ENCODE results near the gene NDE1. TPM values are rescaled to one million over a fixed set of nuclear protein-coding genes. Genes with fewer than 3 reads are reported as not detected.
"Not testable (repeated sequence)": the region's sequence is repeated elsewhere in the genome, so short reads cannot be mapped to it uniquely, and the experiment has no call there.

The NDE1 gene
- total and polyA plus RNA-seq, 4 donors = 2.5 to 17.3 (median 4.4) TPM

- Histone ChIP-seq H3K36me3 (ENCODE audit: control insufficient read depth in 4 of 4, insufficient read depth in 3 of 4, low read depth in 1 of 4, low read length in 3 of 4) (peaks cover 4 to 7% (median 5%) of the 10 kb centered on the region in 4 donors), H3K9ac (ENCODE audit: low read depth in 1 of 2, low read length in 2 of 2) (no peak overlapping the region), H3K4me1 (ENCODE audit: control insufficient read depth in 4 of 4, insufficient read depth in 4 of 4, low read length in 3 of 4) (peaks cover 4 to 15% (median 13%) of the 10 kb centered on the region in 4 donors), H3K27ac (ENCODE audit: low read depth in 1 of 2, low read length in 2 of 2) (peak overlapping the region in 1 of 2 donors; percentile 97), H3K4me3 (ENCODE audit: low read depth in 1 of 3, low read length in 3 of 3) (no peak overlapping the region), H3K27me3 (ENCODE audit: control insufficient read depth in 4 of 4, insufficient read depth in 4 of 4, low read length in 3 of 4) (no peaks in the 10 kb centered on the region), H3K9me3 (ENCODE audit: control insufficient read depth in 4 of 4, low read length in 3 of 4) (no peaks in the 10 kb centered on the region)
- no peak for DNase-seq (ENCODE audit: low spot score)
- TF ChIP-seq FOXA2 (IDR thresholded peaks at IDR 0.05) (no peak), TAF1 (conservative IDR thresholded peaks at IDR 0.05) (no peak), EGR1 (IDR thresholded peaks at IDR 0.05; ENCODE audit: low read depth in 2 of 2) (no peak), SP1 (IDR thresholded peaks at IDR 0.05) (no peak), MAX (IDR thresholded peaks at IDR 0.05) (no peak), JUND (IDR thresholded peaks at IDR 0.05) (no peak), HNF4G (IDR thresholded peaks at IDR 0.05) (no peak), RAD21 (IDR thresholded peaks at IDR 0.05) (no peak), ZBTB33 (IDR thresholded peaks at IDR 0.05) (no peak), HNF4A (conservative IDR thresholded peaks at IDR 0.05) (no peak), RXRA (IDR thresholded peaks at IDR 0.05) (no peak), REST (IDR thresholded peaks at IDR 0.05) (no peak), CTCF (IDR thresholded peaks at IDR 0.05; ENCODE audit: low read depth, low read length, missing input control) (no peak), NR2F2 (IDR thresholded peaks at IDR 0.05) (no peak), YY1 (IDR thresholded peaks at IDR 0.05) (no peak), FOXA1 (IDR thresholded peaks at IDR 0.05) (no peak), GABPA (IDR thresholded peaks at IDR 0.05 in 1 of 2, conservative IDR thresholded peaks at IDR 0.05 in 1 of 2) (no peak), ATF3 (IDR thresholded peaks at IDR 0.05) (no peak)
- WGBS = 96% methylated on average over 8 of the region's 8 CpGs
These were observed 21.6 kb downstream of the NDE1 start for GRCh38 chr16:15671530-15672117.

GRCh38 chr16:15672127-15672513 is 22.1 kb downstream of the NDE1 start:
- Histone ChIP-seq H3K4me1 (ENCODE audit: control insufficient read depth in 4 of 4, insufficient read depth in 4 of 4, low read length in 3 of 4) (peaks cover 4 to 15% (median 13%) of the 10 kb centered on the region in 4 donors), H3K27ac (ENCODE audit: low read depth in 1 of 2, low read length in 2 of 2) (peak overlapping the region; percentile 87 to 97)
- H3K4me3 ChIP-seq (ENCODE audit: low read depth in 1 of 3, low read length in 3 of 3); H3K27me3 ChIP-seq (ENCODE audit: control insufficient read depth in 4 of 4, insufficient read depth in 4 of 4, low read length in 3 of 4); H3K9ac ChIP-seq (ENCODE audit: low read depth in 1 of 2, low read length in 2 of 2); H3K9me3 ChIP-seq (ENCODE audit: control insufficient read depth in 4 of 4, low read length in 3 of 4); H3K36me3 ChIP-seq (ENCODE audit: control insufficient read depth in 4 of 4, insufficient read depth in 3 of 4, low read depth in 1 of 4, low read length in 3 of 4); DNase-seq (ENCODE audit: low spot score): not testable (repeated sequence)
- WGBS = 91% methylated on average over 10 of the region's 10 CpGs

All from liver (tissue), 9 donors.